Osteocyte (in vitro differentiated cells): ENCODE measurements around the gene PLCB1. TPM values are rescaled to one million over a fixed set of nuclear protein-coding genes. Genes with fewer than 3 reads are reported as not detected.

Experiments used
- DNase-seq: peaks from one replicate; pipeline ENCODE4 v3.0.0; 2021; ENCODE audit warnings: mixed read lengths; ENCODE audit not compliant: unreplicated experiment; ENCODE audit errors: extremely low spot score
- H3K27ac Mint-ChIP-seq: one replicate; pipeline ENCODE4 v1.8.0; 2021; ENCODE audit warnings: mild to moderate bottlenecking, mixed read lengths; ENCODE audit not compliant: unreplicated experiment
- H3K27me3 Mint-ChIP-seq: one replicate; pipeline ENCODE4 v1.8.0; 2021; ENCODE audit warnings: mixed read lengths; ENCODE audit not compliant: unreplicated experiment
- H3K36me3 Mint-ChIP-seq: one replicate; pipeline ENCODE4 v1.8.0; 2021; ENCODE audit warnings: mixed read lengths; ENCODE audit not compliant: unreplicated experiment
- H3K4me1 Mint-ChIP-seq: one replicate; pipeline ENCODE4 v1.8.0; 2021; ENCODE audit warnings: mixed read lengths; ENCODE audit not compliant: unreplicated experiment
- H3K4me3 Mint-ChIP-seq: one replicate; pipeline ENCODE4 v1.8.0; 2021; ENCODE audit warnings: mild to moderate bottlenecking, moderate library complexity, mixed read lengths; ENCODE audit not compliant: unreplicated experiment
- H3K9me3 Mint-ChIP-seq: one replicate; pipeline ENCODE4 v1.8.0; 2021; ENCODE audit warnings: mixed read lengths; ENCODE audit not compliant: unreplicated experiment
- CTCF ChIP-seq: fragments of 200-600 bp; sonication (generic); IDR thresholded peaks from 2 replicates; pipeline ENCODE4 v1.5.0; 2021; ENCODE audit warnings: antibody characterized with exemption, mild to moderate bottlenecking, moderate library complexity
- total RNA-seq: library from RNA; stranded (reverse); gene quantifications from 2 replicates; pipeline ENCODE4 v1.2.1, GENCODE V29; 2021

PLCB1 gene
- total RNA-seq, 1 donor from 2014 or later: 33.3 TPM

- Mint-ChIP-seq H3K4me1 (peaks cover 16% of the 10 kb centered on the region), H3K27ac (no peak overlapping the region), H3K36me3 (no peaks in the 10 kb centered on the region), H3K27me3 (peaks cover 16% of the 10 kb centered on the region), H3K9me3 (no peaks in the 10 kb centered on the region), H3K4me3 (no peak overlapping the region)
- no peak for DNase-seq
- no peak for TF ChIP-seq CTCF
Measured at GRCh38 chr20:8128291-8129060, 3.6 kb upstream of the PLCB1 start.

DNA sequence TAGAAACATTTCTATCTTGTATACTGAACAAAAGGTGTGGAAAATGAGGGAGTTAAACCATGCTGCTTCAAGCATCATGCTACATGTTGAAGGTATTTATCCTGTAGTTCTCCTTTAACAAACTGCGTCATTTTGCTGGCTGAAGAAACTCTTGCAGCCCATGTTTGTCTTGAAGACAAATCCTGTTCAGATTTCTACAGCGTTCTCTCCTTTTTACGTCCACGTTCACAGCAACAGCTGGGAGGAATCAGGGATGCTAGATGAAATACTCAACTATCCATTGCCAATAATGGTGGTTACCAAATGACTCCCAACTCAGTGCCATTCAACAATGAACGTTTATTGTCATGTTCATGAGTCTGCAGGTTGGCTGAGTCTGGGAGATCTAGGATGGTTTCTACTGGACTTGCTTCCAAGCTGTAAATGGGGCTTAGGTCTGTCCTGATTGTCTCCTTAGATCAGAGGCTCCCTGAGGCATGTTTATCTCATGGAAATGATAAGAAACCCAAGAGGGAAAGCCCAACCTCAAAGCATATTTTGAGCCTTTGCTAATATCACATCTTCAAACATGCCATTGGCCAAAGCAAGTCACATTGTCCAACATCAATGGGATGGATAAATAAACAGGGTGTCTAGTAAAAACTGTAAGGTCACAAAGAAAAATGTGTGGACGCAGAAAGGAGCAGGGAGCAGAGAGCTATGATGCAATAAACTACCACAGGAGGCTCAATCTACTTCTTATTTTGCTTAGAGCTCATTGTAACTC, 2.7 kb upstream of the PLCB1 start:
- Mint-ChIP-seq H3K36me3 (peaks cover under 1% of the 10 kb centered on the region), H3K4me1 (peaks cover 25% of the 10 kb centered on the region), H3K27me3 (peaks cover 16% of the 10 kb centered on the region), H3K9me3 (no peaks in the 10 kb centered on the region), H3K27ac (no peak overlapping the region), H3K4me3 (no peak overlapping the region)
- DNase-seq: no peak
- TF ChIP-seq CTCF: no peak

DNA sequence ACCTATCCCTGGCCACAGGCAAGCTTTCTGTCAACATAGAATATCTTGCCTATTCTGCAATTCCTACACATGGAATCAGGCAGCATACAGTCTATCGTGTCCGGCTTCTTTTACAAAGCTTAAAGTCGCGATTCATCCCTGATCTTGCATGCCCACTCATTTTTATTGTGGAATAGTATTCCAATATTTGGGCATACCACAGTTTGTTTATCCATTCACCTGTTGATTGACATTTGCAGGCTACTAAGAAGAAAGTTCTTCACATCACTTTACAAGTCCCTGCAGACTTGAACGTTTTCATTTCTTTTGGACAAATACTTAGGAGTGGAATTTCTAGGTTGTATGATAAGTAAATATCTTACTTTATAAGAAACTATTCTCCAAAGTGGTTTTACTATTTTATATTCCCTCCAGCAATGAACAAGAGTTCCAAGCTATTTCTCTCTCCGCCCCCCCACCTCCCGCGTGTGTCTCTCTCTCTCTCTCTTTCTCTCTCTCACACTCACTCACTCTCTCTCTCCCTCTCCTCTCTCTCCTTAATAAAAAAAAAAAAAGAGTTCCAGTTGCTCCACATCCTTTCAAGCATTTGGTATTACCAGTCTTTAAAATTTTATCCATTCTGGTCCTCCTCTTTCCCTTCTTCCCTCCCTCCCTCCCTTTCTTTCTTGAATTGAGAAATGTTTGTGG, 1.1 kb upstream of the PLCB1 start:
- no peak for TF ChIP-seq CTCF
- peak overlapping the region; percentile 79 for H3K4me3 Mint-ChIP-seq
- peaks cover 32% of the 10 kb centered on the region for H3K4me1 Mint-ChIP-seq
- H3K27ac Mint-ChIP-seq: peak overlapping the region; percentile 68
- H3K27me3 Mint-ChIP-seq: peaks cover 8% of the 10 kb centered on the region
- no peaks in the 10 kb centered on the region for H3K9me3 Mint-ChIP-seq
- peaks cover 1% of the 10 kb centered on the region for H3K36me3 Mint-ChIP-seq
- DNase-seq: no peak

DNA sequence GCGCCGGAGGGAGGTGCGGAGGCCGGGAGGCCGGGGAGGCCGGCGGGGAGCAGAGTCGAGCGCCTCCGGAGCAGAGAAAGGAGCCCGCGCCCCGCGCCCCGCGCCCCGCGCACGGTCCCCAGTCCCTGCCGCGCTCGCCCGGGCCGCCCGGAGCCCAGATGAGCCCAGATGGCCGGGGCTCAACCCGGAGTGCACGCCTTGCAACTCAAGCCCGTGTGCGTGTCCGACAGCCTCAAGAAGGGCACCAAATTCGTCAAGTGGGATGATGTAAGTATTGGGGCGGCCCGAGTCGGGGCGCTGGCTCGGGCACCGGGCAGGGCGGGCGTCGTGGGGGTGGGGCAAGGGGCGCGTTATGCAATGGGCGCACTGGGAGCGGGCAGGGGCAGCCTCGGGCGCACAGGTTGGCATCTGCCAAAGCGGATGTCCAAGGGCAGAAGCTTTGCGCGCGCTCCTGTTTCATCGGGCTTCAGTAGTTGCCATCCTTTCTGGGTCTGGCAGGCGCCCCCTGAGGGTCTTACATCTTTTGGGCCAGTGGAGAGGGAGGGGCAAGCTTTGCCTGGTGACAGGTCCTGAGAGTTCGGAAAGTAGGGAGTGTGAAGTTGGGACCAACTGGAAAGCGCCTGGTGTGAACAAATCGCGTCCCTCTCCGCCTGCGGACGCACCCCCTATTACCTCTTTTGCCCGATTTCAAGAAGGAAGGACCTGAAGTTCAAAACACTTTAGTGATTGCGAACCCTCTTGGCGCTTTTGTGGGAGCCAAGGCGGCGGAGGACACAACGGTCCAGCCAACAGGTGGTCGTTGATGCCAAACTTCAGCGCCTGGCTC, 631 bp downstream of the PLCB1 start:
- DNase-seq: peak; percentile 87
- Mint-ChIP-seq H3K4me1 (peaks cover 32% of the 10 kb centered on the region), H3K36me3 (peaks cover 1% of the 10 kb centered on the region), H3K27me3 (peaks cover 4% of the 10 kb centered on the region), H3K9me3 (no peaks in the 10 kb centered on the region), H3K4me3 (peak overlapping the region; percentile 84), H3K27ac (peak overlapping the region; percentile 47)
- no peak for TF ChIP-seq CTCF
